Inflammatory macrophage treated with lipopolysaccharide for 4 hours (primary cell): ENCODE data around the gene VRTN.
"Not testable (repeated sequence)": the region's sequence is repeated elsewhere in the genome, so short reads cannot be mapped to it uniquely, and the experiment has no call there.

Source experiments
- DNase-seq: peaks from one replicate; pipeline ENCODE4 v3.0.0-alpha.2; 2020

VRTN gene

GRCh38 chr14:74349757-74350156 is 1.5 kb downstream of the VRTN start:
- DNase-seq: no peak

GRCh38 chr14:74350211-74350927 is 2.1 kb downstream of the VRTN start:
- no peak for DNase-seq

DNA sequence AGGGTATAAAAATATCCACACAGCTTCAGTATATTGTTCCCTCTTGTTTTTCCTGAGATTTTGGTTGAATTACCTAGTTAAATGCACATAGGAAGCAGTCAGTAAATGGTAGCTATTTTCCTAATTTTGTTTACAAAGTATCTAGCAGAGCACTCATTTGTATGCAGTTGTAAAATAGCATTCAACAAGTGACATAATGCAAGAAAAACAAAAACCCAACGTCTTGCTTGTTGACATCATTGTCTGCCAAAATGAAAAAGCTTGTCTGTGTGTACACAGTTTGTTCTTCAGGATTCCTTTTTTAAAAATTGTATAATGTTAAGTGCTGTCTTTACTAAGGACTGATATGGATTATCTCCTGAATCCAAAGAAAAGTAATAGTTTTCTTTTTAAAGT is 2.7 kb downstream of the VRTN start:
- DNase-seq: no peak

DNA sequence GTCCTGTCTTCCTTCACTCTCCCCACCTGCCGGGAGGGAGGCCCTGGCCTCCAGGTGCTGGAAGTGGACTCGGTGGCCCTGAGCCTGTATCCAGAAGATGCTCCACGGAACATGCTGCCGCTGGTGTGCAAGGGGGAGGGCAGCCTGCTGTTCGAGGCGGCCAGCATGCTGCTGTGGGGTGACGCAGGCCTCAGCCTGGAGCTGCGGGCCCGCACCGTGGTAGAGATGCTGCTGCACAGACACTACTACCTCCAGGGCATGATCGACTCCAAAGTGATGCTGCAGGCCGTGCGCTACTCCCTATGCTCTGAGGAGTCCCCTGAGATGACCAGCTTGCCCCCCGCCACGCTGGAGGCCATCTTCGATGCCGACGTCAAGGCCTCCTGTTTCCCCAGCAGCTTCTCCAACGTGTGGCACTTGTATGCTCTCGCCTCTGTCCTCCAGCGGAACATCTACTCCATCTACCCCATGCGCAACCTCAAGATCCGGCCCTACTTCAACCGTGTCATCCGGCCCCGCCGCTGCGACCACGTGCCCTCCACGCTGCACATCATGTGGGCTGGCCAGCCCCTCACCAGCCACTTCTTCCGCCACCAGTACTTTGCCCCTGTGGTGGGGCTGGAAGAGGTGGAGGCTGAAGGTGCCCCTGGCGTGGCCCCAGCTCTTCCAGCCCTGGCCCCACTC is 8.8 kb downstream of the VRTN start:
- no peak for DNase-seq

- DNase-seq: no peak
Measured at GRCh38 chr14:74357585-74357984, 9.3 kb downstream of the VRTN start.

DNA sequence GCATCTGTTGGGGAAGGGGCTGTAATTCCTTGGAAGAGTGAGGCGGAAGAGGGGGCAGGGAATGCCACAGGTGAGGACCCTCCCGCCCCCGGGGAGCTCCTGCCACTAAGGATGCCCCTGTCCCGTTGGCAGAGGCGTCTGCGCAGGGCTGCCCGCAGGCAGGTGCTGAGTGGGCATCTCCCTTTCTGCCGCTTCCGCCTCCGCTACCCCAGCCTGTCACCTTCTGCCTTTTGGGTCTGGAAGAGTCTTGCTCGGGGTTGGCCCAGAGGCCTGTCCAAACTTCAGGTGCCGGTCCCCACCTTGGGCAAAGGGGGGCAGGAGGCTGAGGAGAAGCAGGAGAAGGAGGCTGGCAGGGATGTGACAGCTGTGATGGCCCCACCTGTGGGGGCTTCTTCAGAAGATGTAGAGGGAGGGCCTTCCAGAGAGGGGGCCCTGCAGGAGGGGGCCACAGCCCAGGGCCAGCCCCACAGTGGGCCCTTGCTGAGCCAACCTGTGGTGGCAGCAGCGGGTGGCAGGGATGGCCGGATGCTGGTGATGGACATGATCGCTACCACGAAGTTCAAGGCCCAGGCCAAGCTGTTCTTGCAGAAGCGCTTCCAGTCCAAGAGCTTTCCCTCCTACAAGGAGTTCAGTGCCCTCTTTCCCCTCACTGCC is 10.0 kb downstream of the VRTN start:
- DNase-seq: no peak

DNA sequence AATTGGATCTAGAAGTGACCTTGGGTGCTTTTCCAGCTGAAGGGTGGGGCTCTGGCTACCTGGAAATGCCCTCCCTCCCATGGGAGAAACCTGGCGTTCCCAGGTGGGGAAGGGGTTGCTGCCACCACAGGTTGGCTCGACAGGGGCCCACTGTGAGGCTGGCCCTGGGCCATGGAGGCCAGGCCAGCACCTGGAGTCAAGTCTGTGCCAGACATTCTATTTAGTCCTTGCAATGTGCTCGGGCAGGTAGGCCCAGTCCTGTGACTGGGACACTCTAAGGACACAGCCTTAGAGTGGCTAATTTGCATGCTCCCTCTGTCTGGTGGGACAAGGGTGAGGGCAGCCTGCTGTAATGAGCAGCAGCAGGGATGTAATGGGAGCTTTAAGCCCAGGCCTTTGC is 11.9 kb downstream of the VRTN start:
- no peak for DNase-seq

DNA sequence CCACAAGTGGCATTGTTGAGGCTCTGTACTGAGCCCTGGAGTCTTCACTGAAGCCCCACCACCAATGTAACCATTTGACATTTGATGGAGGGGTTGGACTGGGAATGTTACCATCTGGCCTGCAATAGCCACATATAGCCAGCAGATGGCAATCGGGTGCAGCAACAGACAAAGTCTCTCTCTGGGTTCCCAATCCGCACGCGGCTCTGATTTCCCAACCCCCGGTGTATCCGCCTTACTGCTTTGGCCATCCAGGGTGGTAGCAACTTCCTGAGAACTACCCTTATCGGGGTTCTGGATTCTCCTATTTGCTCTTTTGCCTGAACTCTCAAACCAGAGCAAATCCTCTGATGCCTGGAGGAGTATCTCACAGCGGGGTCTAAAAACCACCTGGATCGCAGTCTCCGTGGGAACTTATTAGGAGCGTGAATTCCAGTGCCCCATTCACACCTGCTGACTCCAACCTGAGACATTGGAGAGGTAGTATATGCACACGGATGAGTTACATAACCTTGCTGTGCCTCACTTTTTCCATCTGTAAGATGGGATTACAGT is 14.2 kb downstream of the VRTN start:
- peak; percentile 84 for DNase-seq

GRCh38 chr14:74364271-74364880 is 16.1 kb downstream of the VRTN start:
- DNase-seq: no peak

DNA sequence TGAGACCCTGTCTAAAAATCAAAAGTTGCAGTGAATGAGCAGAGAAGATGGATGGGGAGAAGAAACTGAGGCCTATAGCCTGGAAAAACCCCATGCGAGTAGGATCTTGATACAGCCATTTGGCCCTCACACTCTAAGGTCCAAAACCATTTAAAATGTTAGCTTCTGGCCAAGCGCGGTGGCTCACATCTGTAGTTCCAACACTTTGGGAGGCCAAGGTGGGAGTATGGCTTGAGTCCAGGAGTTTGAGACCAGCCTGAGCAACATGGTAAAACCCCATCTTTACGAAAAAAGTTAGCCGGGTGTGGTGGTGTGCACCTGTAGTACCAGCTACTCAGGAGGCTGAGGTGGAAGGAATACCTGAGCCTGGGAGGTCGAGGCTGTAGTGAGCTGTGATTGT is 19.8 kb downstream of the VRTN start:
- no peak for DNase-seq

GRCh38 chr14:74368441-74368840 is 20.2 kb downstream of the VRTN start:
- DNase-seq: no peak

DNA sequence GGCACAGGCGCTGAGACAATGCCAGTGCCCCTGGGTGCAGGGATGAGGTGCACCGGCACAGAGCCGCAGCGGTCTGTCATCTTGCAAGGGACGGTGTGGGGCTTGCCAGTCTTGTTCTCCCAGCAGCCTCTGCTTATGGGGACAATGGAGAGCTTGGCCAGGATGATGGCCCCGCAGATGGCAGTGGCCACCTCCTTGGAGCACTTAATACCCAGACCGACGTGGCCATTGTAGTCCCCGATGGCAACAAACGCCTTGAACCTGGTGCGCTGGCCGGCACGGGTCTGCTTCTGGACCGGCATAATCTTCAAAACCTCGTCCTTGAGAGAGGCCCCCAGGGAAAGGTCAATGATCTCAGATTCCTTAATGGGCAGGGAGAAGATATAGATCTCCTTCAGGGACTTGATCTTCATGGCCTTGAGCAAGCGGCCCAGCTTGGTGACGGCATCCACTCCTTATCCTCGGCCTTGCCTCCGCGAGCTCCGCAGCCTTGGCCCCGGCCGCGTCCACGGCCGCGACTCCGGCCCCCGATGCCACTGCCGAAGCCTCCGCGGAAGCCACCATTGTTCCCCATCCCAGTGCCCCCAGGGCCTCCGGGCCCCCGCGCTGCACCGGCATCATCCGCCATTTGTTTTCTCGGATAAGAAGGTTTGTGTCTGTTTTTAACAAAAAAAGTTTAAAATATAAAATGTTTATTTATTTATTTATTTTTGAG is 29.9 kb downstream of the VRTN start:
- no peak for DNase-seq

- DNase-seq: no peak
Measured at GRCh38 chr14:74380172-74380571, 31.9 kb downstream of the VRTN start.

DNA sequence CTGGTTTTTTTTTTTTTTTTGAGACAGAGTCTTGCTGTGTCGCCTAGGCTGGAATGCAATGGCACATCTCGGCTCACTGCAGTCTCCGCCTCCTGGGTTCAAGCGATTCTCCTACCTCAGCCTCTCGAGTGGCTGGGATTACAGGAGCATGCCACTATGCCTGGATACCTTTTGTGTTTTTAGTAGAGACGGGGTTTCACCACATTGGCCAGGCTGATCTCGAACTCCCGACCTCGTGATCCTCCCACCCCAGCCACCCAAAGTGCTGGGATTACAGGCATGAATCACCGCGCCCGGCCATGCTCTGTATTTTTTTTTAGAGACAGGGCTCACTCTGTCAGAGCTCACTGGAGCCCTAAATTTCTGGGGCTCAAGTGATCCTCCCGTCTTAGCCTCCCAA is 32.6 kb downstream of the VRTN start:
- no peak for DNase-seq

DNA sequence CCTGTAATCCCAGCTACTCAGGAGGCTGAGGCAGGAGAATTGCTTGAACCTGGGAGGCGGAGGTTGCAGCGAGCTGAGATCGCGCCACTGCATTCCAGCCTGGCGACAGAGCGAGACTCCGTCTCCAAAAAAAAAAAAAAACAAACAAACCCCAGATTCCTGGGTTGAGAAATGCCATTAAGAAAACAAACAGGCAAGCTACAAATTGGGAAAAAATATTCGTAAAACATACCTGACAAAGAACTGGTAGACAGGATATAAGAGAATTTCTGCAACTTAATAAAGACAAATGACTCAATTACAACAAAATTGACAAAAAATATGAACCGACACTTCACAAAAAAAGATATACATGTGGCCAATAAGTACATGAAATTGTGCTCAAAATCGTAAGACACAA is 33.3 kb downstream of the VRTN start:
- DNase-seq: not testable (repeated sequence)

DNA sequence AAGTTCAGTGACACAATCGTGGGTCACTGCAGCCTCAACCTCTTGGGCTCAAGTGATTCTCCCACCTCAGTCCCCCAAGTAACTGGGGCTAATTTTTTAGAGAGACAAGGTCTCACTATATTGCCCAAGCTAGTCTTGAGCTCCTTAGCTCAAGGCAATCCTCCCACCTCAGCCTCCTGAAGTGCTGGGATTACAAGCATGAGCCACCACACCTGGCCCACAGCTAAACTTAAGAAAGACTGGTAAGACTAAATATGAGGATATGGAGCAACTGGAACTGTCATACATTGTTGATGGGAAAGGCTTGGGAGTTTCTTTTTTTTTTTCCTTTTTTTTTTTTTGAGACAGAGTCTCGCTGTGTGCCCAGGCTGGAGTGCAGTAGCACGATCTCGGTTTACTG is 34.0 kb downstream of the VRTN start:
- DNase-seq: no peak

- no peak for DNase-seq
Measured at GRCh38 chr14:74389980-74390379, 41.7 kb downstream of the VRTN start.

- DNase-seq: not testable (repeated sequence)
Measured at GRCh38 chr14:74390505-74390904, 42.2 kb downstream of the VRTN start.

GRCh38 chr14:74391479-74391878 is 43.2 kb downstream of the VRTN start:
- DNase-seq: no peak

DNA sequence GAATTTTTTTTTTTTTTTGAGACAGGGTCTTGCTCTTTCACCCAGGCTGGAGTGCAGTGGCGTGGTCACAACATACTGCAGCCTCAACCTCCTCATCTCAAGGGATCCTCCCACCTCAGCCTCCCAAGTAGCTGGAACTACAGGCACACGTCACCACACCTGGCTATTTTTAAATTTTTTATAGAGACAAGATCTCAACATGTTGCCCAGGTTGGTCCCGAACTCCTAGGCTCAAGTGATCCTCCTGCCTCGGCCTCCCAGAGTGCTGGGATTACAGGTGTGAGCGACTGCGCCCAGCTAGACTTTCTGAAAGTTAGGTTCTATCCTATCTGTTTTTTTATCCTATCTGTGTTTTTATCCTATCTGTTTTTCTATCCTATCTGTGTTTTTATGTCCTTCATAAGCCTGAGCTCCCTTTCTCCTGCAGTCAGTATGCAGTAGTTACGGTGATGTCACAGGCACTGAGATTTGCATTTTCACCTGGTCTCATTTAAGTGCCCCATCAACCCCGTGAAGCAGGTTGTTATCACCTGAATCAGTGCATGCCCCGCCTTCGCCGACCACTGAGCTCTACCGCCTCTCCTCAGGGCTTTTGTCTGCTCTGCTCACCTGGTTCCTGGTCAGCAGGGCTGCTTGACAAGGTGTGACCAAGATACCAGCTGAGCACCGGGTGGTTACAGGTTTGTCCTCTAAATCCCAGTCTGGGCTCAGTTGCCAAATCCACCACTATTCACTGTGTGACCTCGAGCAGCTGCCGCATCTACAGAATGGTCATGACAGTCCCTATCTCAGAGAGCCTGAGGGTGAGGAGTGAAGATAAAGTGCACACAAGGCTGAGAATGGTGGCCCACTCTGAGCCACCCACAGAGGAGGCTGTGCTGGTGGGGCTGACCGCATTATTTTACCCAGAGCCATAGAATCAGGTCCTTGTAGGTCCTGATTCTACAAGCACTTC is 44.6 kb downstream of the VRTN start:
- DNase-seq: no peak

- DNase-seq: no peak
Measured at GRCh38 chr14:74394549-74394948, 46.3 kb downstream of the VRTN start.

- no peak for DNase-seq
Measured at GRCh38 chr14:74395094-74395493, 46.8 kb downstream of the VRTN start.
